Memory B cell (primary cell): ENCODE data around the gene ACSL5.
A peak's percentile ranks its signal among the peaks of the same experiment; 100 is the strongest.

Source experiments
- ATAC-seq: fragments of 150-1000 bp; cut with Tn5 transposase; 2 replicates; pipeline ENCODE4 v1.10.0; 2021; ENCODE audit warnings: low read depth, mild to moderate bottlenecking, moderate library complexity
- DNase-seq, 2 donors: peaks; one replicate each; pipeline ENCODE4 v3.0.0; 2022; ENCODE audit warnings: low spot score in 2 of 2
- H3K27ac Mint-ChIP-seq: one replicate; pipeline ENCODE4 v1.8.0; 2022; ENCODE audit warnings: mild to moderate bottlenecking, moderate library complexity, mixed read lengths
- H3K27me3 Mint-ChIP-seq: one replicate; pipeline ENCODE4 v1.8.0; 2022; ENCODE audit warnings: mixed read lengths
- H3K36me3 Mint-ChIP-seq: one replicate; pipeline ENCODE4 v1.8.0; 2022; ENCODE audit warnings: mild to moderate bottlenecking, mixed read lengths
- H3K4me1 Mint-ChIP-seq: one replicate; pipeline ENCODE4 v1.8.0; 2022; ENCODE audit warnings: mixed read lengths
- H3K4me3 Mint-ChIP-seq: one replicate; pipeline ENCODE4 v1.8.0; 2022; ENCODE audit warnings: mild to moderate bottlenecking, moderate library complexity, mixed read lengths
- H3K9me3 Mint-ChIP-seq: one replicate; pipeline ENCODE4 v1.8.0; 2022; ENCODE audit warnings: mixed read lengths

The ACSL5 gene

DNA sequence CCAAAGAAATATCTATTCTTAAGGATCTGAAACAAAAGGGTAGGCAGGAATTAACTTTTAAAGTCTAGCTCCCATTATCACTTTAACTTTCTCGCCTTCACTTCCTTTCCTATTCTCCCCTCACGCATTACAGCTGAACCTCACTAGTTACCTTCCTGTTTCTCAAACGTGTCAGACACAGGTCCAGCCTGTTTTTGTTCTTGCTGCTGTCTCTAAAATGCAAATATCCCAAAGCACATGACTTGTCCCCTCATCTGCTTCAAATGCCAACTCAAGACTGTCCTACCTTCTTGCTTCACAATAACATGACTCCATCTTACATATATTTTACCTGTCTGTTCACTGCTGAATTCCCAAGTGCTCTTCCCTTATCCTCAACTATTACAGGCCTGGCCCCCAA, 55.2 kb downstream of the ACSL5 start:
- H3K36me3 Mint-ChIP-seq = peaks cover 21% of the 10 kb centered on the region
- ATAC-seq (peak; percentile 97), DNase-seq (peak in 1 of 2 donors; percentile 13)
- H3K4me1 Mint-ChIP-seq = peaks cover 8% of the 10 kb centered on the region
- no peaks in the 10 kb centered on the region for H3K27me3 Mint-ChIP-seq
- H3K27ac Mint-ChIP-seq = peak overlapping the region; percentile 89
- H3K9me3 Mint-ChIP-seq = no peaks in the 10 kb centered on the region
- H3K4me3 Mint-ChIP-seq = no peak overlapping the region

DNA sequence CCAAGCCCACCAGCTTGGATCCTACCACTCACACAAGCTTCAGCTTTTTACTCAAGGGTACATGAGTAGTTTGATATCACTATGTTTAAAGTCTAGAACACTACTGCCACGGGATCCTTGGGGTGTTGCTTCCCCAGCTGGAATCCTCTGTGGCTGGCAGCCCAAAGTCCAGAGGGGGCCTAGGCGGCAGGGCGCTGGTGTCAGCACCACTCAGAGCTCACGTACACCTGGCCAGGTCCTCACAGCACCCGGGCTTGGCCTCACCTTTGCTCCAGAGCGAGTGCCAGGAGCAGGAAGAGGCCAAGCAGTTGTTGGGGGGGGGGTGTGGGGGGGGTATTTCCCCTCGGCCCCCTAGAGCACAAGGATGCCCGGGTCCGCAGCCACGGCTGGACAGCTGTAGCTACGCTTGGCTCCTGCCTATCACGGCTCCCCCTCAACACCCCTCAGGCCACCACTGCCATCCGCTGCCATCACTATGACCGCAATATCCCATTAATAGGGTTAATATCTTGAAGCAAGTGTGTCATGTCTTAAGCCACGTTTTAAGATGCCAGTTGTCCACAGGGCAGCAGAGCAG, 55.8 kb downstream of the ACSL5 start:
- ATAC-seq (no peak), DNase-seq (no peak)
- peaks cover 21% of the 10 kb centered on the region for H3K36me3 Mint-ChIP-seq
- peak overlapping the region; percentile 89 for H3K27ac Mint-ChIP-seq
- no peaks in the 10 kb centered on the region for H3K9me3 Mint-ChIP-seq
- peaks cover 8% of the 10 kb centered on the region for H3K4me1 Mint-ChIP-seq
- H3K27me3 Mint-ChIP-seq = no peaks in the 10 kb centered on the region
- no peak overlapping the region for H3K4me3 Mint-ChIP-seq

- H3K9me3 Mint-ChIP-seq = no peaks in the 10 kb centered on the region
- H3K27ac Mint-ChIP-seq = peak overlapping the region; percentile 9
- H3K36me3 Mint-ChIP-seq = peaks cover 12% of the 10 kb centered on the region
- peaks cover 6% of the 10 kb centered on the region for H3K4me1 Mint-ChIP-seq
- ATAC-seq (no peak), DNase-seq (no peak)
- H3K27me3 Mint-ChIP-seq = no peaks in the 10 kb centered on the region
- no peak overlapping the region for H3K4me3 Mint-ChIP-seq
Observed at GRCh38 chr10:112433136-112433535, 59.2 kb downstream of the ACSL5 start.

GRCh38 chr10:112434988-112435619, 61.2 kb downstream of the ACSL5 start:
- Mint-ChIP-seq H3K4me1 (no peaks in the 10 kb centered on the region), H3K4me3 (no peak overlapping the region), H3K27me3 (no peaks in the 10 kb centered on the region), H3K27ac (no peak overlapping the region), H3K36me3 (peaks cover 11% of the 10 kb centered on the region), H3K9me3 (no peaks in the 10 kb centered on the region)
- DNase-seq (no peak), ATAC-seq (no peak)

GRCh38 chr10:112438356-112438755, 64.4 kb downstream of the ACSL5 start:
- Mint-ChIP-seq H3K27me3 (no peaks in the 10 kb centered on the region), H3K36me3 (peaks cover 16% of the 10 kb centered on the region), H3K9me3 (no peaks in the 10 kb centered on the region), H3K4me1 (peaks cover 6% of the 10 kb centered on the region), H3K27ac (no peak overlapping the region), H3K4me3 (no peak overlapping the region)
- DNase-seq = no peak
- ATAC-seq = no peak

DNA sequence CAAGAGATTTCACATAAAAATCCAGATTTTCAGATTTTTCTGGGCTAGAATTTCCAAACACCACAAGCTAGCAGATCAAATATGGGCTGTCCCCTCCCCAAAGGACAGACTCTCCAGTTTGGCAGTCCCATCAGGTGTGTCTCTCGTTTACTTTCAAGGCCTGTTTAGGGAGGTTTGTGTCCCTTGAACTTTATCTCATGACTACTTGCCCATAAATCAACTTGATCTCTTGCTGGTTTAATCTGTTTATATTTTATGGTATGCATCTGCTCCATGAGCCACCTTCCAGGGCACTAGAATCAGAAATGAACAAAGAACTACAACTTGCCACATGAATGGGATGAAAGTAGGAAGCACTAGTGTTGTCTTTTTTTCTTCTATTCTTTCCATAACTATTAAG, 67.6 kb downstream of the ACSL5 start:
- no peak for DNase-seq
- no peak for ATAC-seq
- Mint-ChIP-seq H3K27ac (no peak overlapping the region), H3K27me3 (no peaks in the 10 kb centered on the region), H3K4me3 (no peak overlapping the region), H3K4me1 (peaks cover 16% of the 10 kb centered on the region), H3K36me3 (peaks cover 8% of the 10 kb centered on the region), H3K9me3 (no peaks in the 10 kb centered on the region)

DNA sequence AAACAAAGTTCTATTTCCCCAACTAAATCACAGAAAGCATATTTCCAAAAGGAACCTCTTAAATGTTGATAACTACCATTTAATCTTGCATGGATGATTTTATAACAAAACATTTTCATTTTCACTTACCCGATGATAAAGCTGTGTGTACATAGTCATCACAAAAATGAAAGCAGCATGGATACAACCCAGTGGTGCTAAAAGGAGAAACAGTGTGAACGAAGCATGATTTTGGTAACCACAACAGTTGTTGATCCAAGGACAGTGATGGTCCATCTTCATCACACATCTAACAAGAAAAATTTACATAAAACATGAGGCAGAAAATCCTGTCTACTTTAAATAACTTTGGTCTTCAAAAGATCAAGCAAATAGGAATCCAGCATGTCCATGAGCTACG, 68.1 kb downstream of the ACSL5 start:
- no peak for ATAC-seq
- DNase-seq = no peak
- Mint-ChIP-seq H3K36me3 (peaks cover 8% of the 10 kb centered on the region), H3K27ac (peak overlapping the region; percentile 68), H3K4me1 (peaks cover 16% of the 10 kb centered on the region), H3K4me3 (no peak overlapping the region), H3K9me3 (no peaks in the 10 kb centered on the region), H3K27me3 (no peaks in the 10 kb centered on the region)

GRCh38 chr10:112446055-112446854, 72.3 kb downstream of the ACSL5 start:
- ATAC-seq (no peak), DNase-seq (no peak)
- Mint-ChIP-seq H3K9me3 (no peaks in the 10 kb centered on the region), H3K4me3 (peak overlapping the region; percentile 97), H3K27ac (peak overlapping the region; percentile 98), H3K36me3 (peaks cover 5% of the 10 kb centered on the region), H3K27me3 (no peaks in the 10 kb centered on the region), H3K4me1 (peaks cover 28% of the 10 kb centered on the region)

- peak; percentile 92 for ATAC-seq
- peak; percentile 83 to 86 for DNase-seq
- Mint-ChIP-seq H3K9me3 (no peaks in the 10 kb centered on the region), H3K4me1 (peaks cover 28% of the 10 kb centered on the region), H3K4me3 (peak within 1 kb of the TSS; percentile 97), H3K27ac (peak within 1 kb of the TSS; percentile 98), H3K36me3 (peaks cover 5% of the 10 kb centered on the region), H3K27me3 (no peaks in the 10 kb centered on the region)
Observed at GRCh38 chr10:112446855-112447619, 73.1 kb downstream of the ACSL5 start, which contains the start of the genes VTI1A and ZDHHC6. Gene VTI1A, plus strand, starts transcription at chr10:112447215. Its CDS starts 159 bp downstream, at chr10:112447374. Gene ZDHHC6, minus strand, starts transcription at chr10:112446914. Its CDS starts 1,478 bp downstream, at chr10:112445436.

- no peaks in the 10 kb centered on the region for H3K27me3 Mint-ChIP-seq
- peaks cover 25% of the 10 kb centered on the region for H3K4me1 Mint-ChIP-seq
- no peaks in the 10 kb centered on the region for H3K9me3 Mint-ChIP-seq
- H3K4me3 Mint-ChIP-seq = peak overlapping the region; percentile 97
- DNase-seq = no peak
- peak overlapping the region; percentile 98 for H3K27ac Mint-ChIP-seq
- peaks cover 3% of the 10 kb centered on the region for H3K36me3 Mint-ChIP-seq
- no peak for ATAC-seq
Observed at GRCh38 chr10:112447620-112447928, 73.7 kb downstream of the ACSL5 start.

GRCh38 chr10:112448888-112449287, 75.0 kb downstream of the ACSL5 start:
- Mint-ChIP-seq H3K27ac (peak overlapping the region; percentile 38), H3K36me3 (peaks cover 2% of the 10 kb centered on the region), H3K4me1 (peaks cover 28% of the 10 kb centered on the region), H3K4me3 (peak overlapping the region; percentile 27), H3K27me3 (no peaks in the 10 kb centered on the region), H3K9me3 (no peaks in the 10 kb centered on the region)
- no peak for DNase-seq
- no peak for ATAC-seq

DNA sequence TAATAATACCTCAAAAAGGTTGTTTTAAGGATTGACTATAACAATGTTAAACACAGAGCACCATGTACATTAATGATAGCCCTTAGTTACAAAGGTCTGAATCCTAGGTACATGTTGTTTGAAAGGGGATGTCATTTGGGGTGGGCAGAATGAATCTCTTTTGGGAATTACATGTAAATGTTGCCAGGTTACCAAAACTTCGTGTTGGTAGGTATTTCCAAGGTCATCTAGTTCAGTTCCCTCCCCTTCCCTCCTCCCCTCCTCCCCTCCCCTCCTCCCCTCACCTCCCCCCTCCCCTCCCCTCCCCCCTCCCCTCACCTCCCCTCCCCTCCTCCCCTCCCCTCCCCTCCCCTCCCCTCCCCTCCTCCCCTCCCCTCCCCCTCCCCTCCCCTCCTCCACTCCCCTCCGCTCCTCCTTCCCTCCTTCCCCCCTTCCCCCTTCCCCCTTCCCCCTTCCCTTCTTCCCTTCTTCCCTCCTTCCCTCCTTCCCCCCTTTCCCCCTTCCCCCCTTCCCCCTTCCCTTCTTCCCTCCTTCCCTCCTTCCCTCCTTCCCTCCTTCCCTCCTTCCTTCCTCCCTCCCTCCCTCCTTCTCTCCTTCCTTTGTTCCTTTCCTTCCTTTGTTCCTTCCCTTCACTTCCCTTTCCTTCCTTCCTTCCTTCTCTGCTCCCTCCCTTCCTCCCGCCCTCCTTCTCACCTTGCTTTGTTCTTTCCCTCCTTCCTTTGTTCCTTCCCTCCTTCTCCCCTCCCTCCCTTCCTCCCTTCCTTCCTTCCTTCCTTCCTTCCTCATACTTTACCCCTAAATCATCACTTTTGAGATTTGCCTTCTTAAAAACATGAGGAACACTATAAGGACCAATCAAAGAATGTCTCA, 81.2 kb downstream of the ACSL5 start:
- no peak for ATAC-seq
- DNase-seq = no peak
- Mint-ChIP-seq H3K4me3 (no peak overlapping the region), H3K9me3 (no peaks in the 10 kb centered on the region), H3K27ac (no peak overlapping the region), H3K27me3 (no peaks in the 10 kb centered on the region), H3K4me1 (peaks cover 15% of the 10 kb centered on the region), H3K36me3 (peaks cover 2% of the 10 kb centered on the region)

- DNase-seq (no peak), ATAC-seq (peak; percentile 49)
- no peaks in the 10 kb centered on the region for H3K9me3 Mint-ChIP-seq
- peaks cover 12% of the 10 kb centered on the region for H3K4me1 Mint-ChIP-seq
- H3K27ac Mint-ChIP-seq = no peak overlapping the region
- H3K4me3 Mint-ChIP-seq = no peak overlapping the region
- no peaks in the 10 kb centered on the region for H3K36me3 Mint-ChIP-seq
- H3K27me3 Mint-ChIP-seq = no peaks in the 10 kb centered on the region
Observed at GRCh38 chr10:112456533-112456932, 82.6 kb downstream of the ACSL5 start.
